CD8-positive, alpha-beta memory T cell (primary cell): ENCODE measurements around the gene PRR4. TPM values are rescaled to one million over a fixed set of nuclear protein-coding genes. Genes with fewer than 3 reads are reported as not detected.

ENCODE experiments used
- CTCF ChIA-PET: fragments of 350-600 bp; sonication (Branson Sonifier 250); formaldehyde crosslinking; loops from one replicate; lab custom pipeline; 2021; ENCODE audit warnings: antibody characterized with exemption; lab: Charles Lee
- POLR2A ChIA-PET: fragments of 350-600 bp; sonication (Branson Sonifier 250); formaldehyde crosslinking; loops from one replicate; lab custom pipeline; 2021; ENCODE audit warnings: antibody characterized with exemption; lab: Charles Lee
- DNase-seq, 5 donors: peaks; one replicate each; pipeline versions ENCODE4 v3.0.0 to v3.0.0-alpha.2; 2020 to 2022; ENCODE audit warnings: mixed read lengths in 1 of 5
- H3K27ac ChIP-seq: one replicate; pipeline ENCODE4 v1.7.0; 2013; ENCODE audit warnings: low read depth, mild to moderate bottlenecking, low read length, moderate library complexity
- H3K27me3 ChIP-seq: 2 replicates; pipeline ENCODE4 v1.7.0; 2013; ENCODE audit warnings: low read length, mild to moderate bottlenecking; ENCODE audit not compliant: insufficient read depth, poor library complexity, severe bottlenecking
- H3K36me3 ChIP-seq: 2 replicates; pipeline ENCODE4 v1.7.0; 2013; ENCODE audit warnings: mild to moderate bottlenecking, low read length, moderate library complexity; ENCODE audit not compliant: insufficient read depth
- H3K4me1 ChIP-seq: 2 replicates; pipeline ENCODE4 v1.7.0; 2013; ENCODE audit warnings: mild to moderate bottlenecking, low read length, moderate library complexity; ENCODE audit not compliant: insufficient read depth
- H3K4me3 ChIP-seq: 2 replicates; pipeline ENCODE4 v1.7.0; 2013; ENCODE audit warnings: mild to moderate bottlenecking, low read length
- H3K9me3 ChIP-seq: 2 replicates; pipeline ENCODE4 v1.7.0; 2013; ENCODE audit warnings: mild to moderate bottlenecking, low read length
- H3K27ac Mint-ChIP-seq, 8 donors: one replicate each; pipeline ENCODE4 v1.8.0; 2020 to 2021; ENCODE audit warnings: mixed read lengths in 8 of 8, mild to moderate bottlenecking in 6 of 8, inconsistent platforms in 3 of 8, moderate library complexity in 3 of 8
- H3K27me3 Mint-ChIP-seq, 2 donors: one replicate each; pipeline ENCODE4 v1.8.0; 2020 to 2021; ENCODE audit warnings: mixed read lengths in 2 of 2, mild to moderate bottlenecking in 1 of 2, moderate library complexity in 1 of 2
- H3K36me3 Mint-ChIP-seq, 3 donors: one replicate each; pipeline ENCODE4 v1.8.0; 2020 to 2021; ENCODE audit warnings: mixed read lengths in 3 of 3, inconsistent platforms in 1 of 3, mild to moderate bottlenecking in 1 of 3
- H3K4me1 Mint-ChIP-seq, 3 donors: one replicate each; pipeline ENCODE4 v1.8.0; 2020 to 2021; ENCODE audit warnings: mixed read lengths in 3 of 3, inconsistent platforms in 1 of 3, mild to moderate bottlenecking in 1 of 3
- H3K4me3 Mint-ChIP-seq, 7 donors: one replicate each; pipeline ENCODE4 v1.8.0; 2020 to 2021; ENCODE audit warnings: mixed read lengths in 7 of 7, mild to moderate bottlenecking in 6 of 7, moderate library complexity in 4 of 7, inconsistent platforms in 2 of 7
- H3K9me3 Mint-ChIP-seq, 5 donors: one replicate each; pipeline ENCODE4 v1.8.0; 2020 to 2022; ENCODE audit warnings: mixed read lengths in 5 of 5, mild to moderate bottlenecking in 3 of 5, moderate library complexity in 2 of 5, inconsistent platforms in 1 of 5
- polyA plus RNA-seq: library from polyadenylated mRNA; unstranded; fragments of 300-500 nt; fragmentation: Illumina TruSeq; gene quantifications from one replicate; pipeline ENCODE4 v1.2.3, GENCODE V29; 2021
- total RNA-seq, 2 experiments: library from RNA; stranded (reverse); gene quantifications; one replicate each; pipeline ENCODE4 v1.2.3, GENCODE V29; 2021

Gene PRR4
- total and polyA plus RNA-seq, 3 experiments from 2014 or later: 0.63 to 0.70 TPM; not detected in 1

DNA sequence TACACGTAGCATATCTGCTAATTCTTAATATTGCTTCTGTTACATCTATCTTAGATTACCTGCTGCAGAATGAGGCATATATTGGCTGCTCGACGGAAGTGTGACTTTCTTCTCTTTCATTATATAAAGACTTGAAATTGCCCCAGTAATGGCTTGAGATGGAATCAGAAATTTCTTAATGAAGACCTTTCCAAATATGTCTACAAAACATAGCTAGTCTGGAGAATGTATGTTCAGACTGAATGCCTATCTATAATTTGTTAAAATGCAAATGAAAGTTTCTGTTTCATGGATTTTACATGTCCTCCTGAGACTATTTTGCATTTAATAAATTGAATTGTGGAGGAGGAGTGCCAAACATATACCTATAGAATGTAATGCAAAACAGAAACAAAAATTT is 23.0 kb downstream of the PRR4 start, which contains the start of gene TAS2R10:
Gene TAS2R10, minus strand, starts transcription at position 101 of the 400 bp plus-strand sequence. Its CDS starts 89 bp downstream, at position 12.
- H3K27me3 Mint-ChIP-seq: no peaks in the 10 kb centered on the region
- POLR2A ChIA-PET: no interaction called here
- Histone ChIP-seq H3K4me3 (no peak within 1 kb of the TSS), H3K9me3 (no peaks in the 10 kb centered on the region), H3K4me1 (no peaks in the 10 kb centered on the region), H3K36me3 (no peaks in the 10 kb centered on the region), H3K27me3 (no peaks in the 10 kb centered on the region), H3K27ac (no peak within 1 kb of the TSS)
- no peaks in the 10 kb centered on the region for H3K9me3 Mint-ChIP-seq
- H3K4me1 Mint-ChIP-seq: no peaks in the 10 kb centered on the region
- H3K36me3 Mint-ChIP-seq: no peaks in the 10 kb centered on the region
- no peak within 1 kb of the TSS for H3K4me3 Mint-ChIP-seq
- CTCF ChIA-PET: no interaction called here
- DNase-seq: no peak
- no peak within 1 kb of the TSS for H3K27ac Mint-ChIP-seq

DNA sequence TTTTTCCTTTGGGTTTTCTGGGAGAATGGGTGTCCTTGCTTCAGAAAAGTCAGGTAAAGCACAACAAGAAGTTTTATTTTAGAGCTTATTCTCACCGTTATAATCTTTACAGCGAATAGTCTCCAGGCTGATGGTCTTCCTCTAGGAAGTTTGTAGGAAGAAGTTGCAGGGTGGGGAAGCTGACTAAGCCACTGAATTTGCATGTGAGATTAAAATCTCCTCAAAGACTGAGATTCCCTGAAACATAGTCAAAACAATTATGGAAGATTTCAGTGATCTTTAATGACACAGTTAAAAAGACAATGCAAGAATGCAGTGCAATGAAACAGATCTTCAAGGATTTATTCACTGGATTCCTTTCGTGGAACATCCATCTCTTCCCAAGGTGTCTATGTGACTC is 24.3 kb downstream of the PRR4 start:
- no peaks in the 10 kb centered on the region for H3K36me3 Mint-ChIP-seq

GRCh38 chr12:10811883-10812536 is 37.3 kb downstream of the PRR4 start:
- H3K27ac Mint-ChIP-seq: no peak overlapping the region

More for the DNA sequence above, 24.3 kb downstream of the PRR4 start:
- ChIA-PET POLR2A (no interaction called here), CTCF (no interaction called here)
- no peaks in the 10 kb centered on the region for H3K4me1 ChIP-seq
- no peak overlapping the region for H3K4me3 ChIP-seq
- H3K27me3 ChIP-seq: no peaks in the 10 kb centered on the region
- H3K27ac ChIP-seq: no peak overlapping the region
- H3K9me3 Mint-ChIP-seq: no peaks in the 10 kb centered on the region
- H3K36me3 ChIP-seq: no peaks in the 10 kb centered on the region
- H3K9me3 ChIP-seq: no peaks in the 10 kb centered on the region
- H3K4me3 Mint-ChIP-seq: no peak overlapping the region
- no peaks in the 10 kb centered on the region for H3K4me1 Mint-ChIP-seq
- no peak overlapping the region for H3K27ac Mint-ChIP-seq
- no peak for DNase-seq
- H3K27me3 Mint-ChIP-seq: no peaks in the 10 kb centered on the region

DNA sequence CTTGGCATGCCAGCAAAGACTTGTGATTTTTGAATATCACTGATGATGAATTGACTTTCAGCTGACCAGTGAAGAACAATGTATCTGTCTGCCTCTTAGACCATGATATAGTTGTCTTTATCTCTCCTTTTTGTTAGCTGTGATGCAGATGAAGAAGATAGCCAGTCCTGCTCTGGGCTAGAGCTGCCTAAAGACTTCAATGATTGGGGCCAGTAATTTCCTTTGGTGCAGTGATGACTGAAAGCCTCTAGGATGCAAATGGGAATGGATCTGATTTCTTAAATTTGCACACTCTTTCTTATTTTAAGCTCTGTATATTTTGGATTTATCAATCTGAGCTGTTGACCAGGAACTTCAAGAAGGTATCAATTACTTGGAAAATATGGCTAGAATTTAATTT is 39.2 kb downstream of the PRR4 start, which contains the start of gene TAS2R9:
Gene TAS2R9, minus strand, starts transcription at position 101 of the 400 bp plus-strand sequence. Its CDS starts 93 bp downstream, at position 8.
- H3K36me3 ChIP-seq: no peaks in the 10 kb centered on the region

More at GRCh38 chr12:10811883-10812536, 37.3 kb downstream of the PRR4 start:
- Histone ChIP-seq H3K4me1 (no peaks in the 10 kb centered on the region), H3K4me3 (no peak overlapping the region), H3K27ac (no peak overlapping the region), H3K27me3 (no peaks in the 10 kb centered on the region), H3K36me3 (no peaks in the 10 kb centered on the region), H3K9me3 (no peaks in the 10 kb centered on the region)
- Mint-ChIP-seq H3K27me3 (peaks cover 15 to 54% of the 10 kb centered on the region in 2 donors), H3K4me1 (no peaks in the 10 kb centered on the region), H3K4me3 (no peak overlapping the region), H3K36me3 (no peaks in the 10 kb centered on the region), H3K9me3 (no peaks in the 10 kb centered on the region)
- ChIA-PET POLR2A (no interaction called here), CTCF (no interaction called here)
- DNase-seq: no peak

GRCh38 chr12:10807186-10807585 is 42.1 kb downstream of the PRR4 start, which contains the start of gene TAS2R8:
TSS of gene TAS2R8 (minus strand) at chr12:10807286. CDS start at chr12:10806980, 306 bp downstream.
- Mint-ChIP-seq H3K27me3 (peaks cover 17 to 61% of the 10 kb centered on the region in 2 donors), H3K4me1 (no peaks in the 10 kb centered on the region), H3K36me3 (peaks cover 0 to 3% (median 0%) of the 10 kb centered on the region in 3 donors), H3K4me3 (no peak within 1 kb of the TSS), H3K27ac (no peak within 1 kb of the TSS), H3K9me3 (no peaks in the 10 kb centered on the region)
- no peaks in the 10 kb centered on the region for H3K36me3 ChIP-seq
- DNase-seq: no peak
- H3K9me3 ChIP-seq: no peaks in the 10 kb centered on the region
- no peaks in the 10 kb centered on the region for H3K27me3 ChIP-seq
- no peak within 1 kb of the TSS for H3K27ac ChIP-seq
- H3K4me1 ChIP-seq: no peaks in the 10 kb centered on the region
- no peak within 1 kb of the TSS for H3K4me3 ChIP-seq
- POLR2A ChIA-PET: no interaction called here
- CTCF ChIA-PET: no interaction called here

More for the DNA sequence above, 39.2 kb downstream of the PRR4 start, which contains the start of gene TAS2R9:
- no peak within 1 kb of the TSS for H3K27ac Mint-ChIP-seq
- no peaks in the 10 kb centered on the region for H3K9me3 ChIP-seq
- H3K4me1 Mint-ChIP-seq: no peaks in the 10 kb centered on the region
- H3K4me1 ChIP-seq: no peaks in the 10 kb centered on the region
- DNase-seq: no peak
- no peak within 1 kb of the TSS for H3K4me3 Mint-ChIP-seq
- H3K27me3 ChIP-seq: no peaks in the 10 kb centered on the region
- H3K27ac ChIP-seq: no peak within 1 kb of the TSS
- H3K9me3 Mint-ChIP-seq: no peaks in the 10 kb centered on the region
- H3K27me3 Mint-ChIP-seq: peaks cover 17 to 67% of the 10 kb centered on the region in 2 donors
- CTCF ChIA-PET: no interaction called here
- POLR2A ChIA-PET: interaction anchor here (0.6 kb wide), 1 partner anchor 395 kb away, joined by 3 read pairs; no protein-coding TSS in a partner anchor
- no peak within 1 kb of the TSS for H3K4me3 ChIP-seq
- no peaks in the 10 kb centered on the region for H3K36me3 Mint-ChIP-seq

DNA sequence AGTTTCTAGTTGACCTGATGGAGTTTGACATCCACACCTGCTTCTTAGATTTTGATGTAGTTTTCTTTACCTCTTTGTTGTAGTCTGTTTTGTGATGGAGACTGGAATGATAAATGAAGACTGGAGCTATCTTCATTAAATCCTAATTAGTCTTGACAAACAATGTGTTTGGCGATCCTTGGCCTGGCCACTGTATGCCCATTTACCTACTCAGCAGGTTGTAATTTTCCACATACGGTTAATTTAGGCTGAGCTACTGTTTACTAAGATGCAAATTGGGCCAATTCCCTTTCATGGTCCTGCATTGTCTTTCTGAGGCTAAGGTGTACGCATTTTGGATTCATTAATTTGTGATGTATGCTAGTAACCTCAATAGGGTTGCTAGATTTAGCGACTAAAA is 46.7 kb downstream of the PRR4 start, which contains the start of gene TAS2R7:
Gene TAS2R7, minus strand, starts transcription at position 41 of the 400 bp plus-strand sequence. CDS start 57 bp downstream, outside the sequence.
- Histone ChIP-seq H3K27ac (no peak within 1 kb of the TSS), H3K9me3 (no peaks in the 10 kb centered on the region), H3K36me3 (no peaks in the 10 kb centered on the region), H3K4me3 (no peak within 1 kb of the TSS), H3K27me3 (no peaks in the 10 kb centered on the region), H3K4me1 (no peaks in the 10 kb centered on the region)
- no peaks in the 10 kb centered on the region for H3K9me3 Mint-ChIP-seq
- H3K4me3 Mint-ChIP-seq: no peak within 1 kb of the TSS
- CTCF ChIA-PET: interaction anchor here (0.6 kb wide), 1 partner anchor 107 kb away, joined by 4 read pairs; no protein-coding TSS in a partner anchor
- peaks cover 0 to 3% (median 0%) of the 10 kb centered on the region in 3 donors for H3K36me3 Mint-ChIP-seq
- DNase-seq: no peak
- POLR2A ChIA-PET: no interaction called here
- H3K27ac Mint-ChIP-seq: no peak within 1 kb of the TSS
- no peaks in the 10 kb centered on the region for H3K4me1 Mint-ChIP-seq
- peaks cover 22 to 58% of the 10 kb centered on the region in 2 donors for H3K27me3 Mint-ChIP-seq

DNA sequence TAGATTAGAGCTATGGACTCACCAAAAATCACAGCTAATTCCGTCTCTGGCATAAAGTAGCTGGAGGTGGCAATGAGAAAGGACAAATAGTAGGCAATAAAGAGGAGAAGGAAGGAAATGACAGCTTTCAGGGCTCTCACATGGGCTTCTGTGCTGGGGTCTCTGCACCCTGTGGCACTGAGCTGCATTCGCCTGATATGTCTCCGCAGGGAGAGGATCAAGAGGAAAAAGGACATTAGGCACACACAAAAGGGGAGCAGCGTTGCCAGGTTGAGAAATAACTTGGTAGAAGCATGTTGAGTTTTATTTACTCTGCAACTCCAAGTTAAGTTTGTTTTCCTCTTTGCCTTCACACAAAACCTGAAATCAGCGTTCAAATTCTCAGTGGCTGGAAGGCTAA is 47.5 kb downstream of the PRR4 start:
- peaks cover 0 to 2% (median 0%) of the 10 kb centered on the region in 5 donors for H3K9me3 Mint-ChIP-seq
- Histone ChIP-seq H3K36me3 (no peaks in the 10 kb centered on the region), H3K27ac (no peak overlapping the region), H3K4me3 (no peak overlapping the region), H3K27me3 (no peaks in the 10 kb centered on the region), H3K4me1 (no peaks in the 10 kb centered on the region), H3K9me3 (no peaks in the 10 kb centered on the region)
- peaks cover 0 to 3% (median 0%) of the 10 kb centered on the region in 3 donors for H3K36me3 Mint-ChIP-seq
- H3K27ac Mint-ChIP-seq: no peak overlapping the region
- no peak for DNase-seq
- POLR2A ChIA-PET: no interaction called here
- peaks cover 23 to 62% of the 10 kb centered on the region in 2 donors for H3K27me3 Mint-ChIP-seq
- CTCF ChIA-PET: no interaction called here
- H3K4me1 Mint-ChIP-seq: no peaks in the 10 kb centered on the region
- H3K4me3 Mint-ChIP-seq: no peak overlapping the region
